Neural progenitor cell (in vitro differentiated cells): ENCODE measurements around the gene SEC16A.

Experiments
- EZH2 ChIP-seq: fragments of 200-600 bp; sonication (generic); IDR thresholded peaks from 2 replicates; pipeline ENCODE4 v1.6.1; 2017; ENCODE audit warnings: antibody characterized with exemption, mild to moderate bottlenecking, moderate library complexity
- EZH2phosphoT487 ChIP-seq: fragments of 200-600 bp; sonication (generic); IDR thresholded peaks from 2 replicates; pipeline ENCODE4 v1.6.1; 2017; ENCODE audit warnings: antibody characterized with exemption
- TF ChIP-seq, protein P1 (sequence below): fragments of 200-600 bp; sonication (generic); IDR thresholded peaks from 2 replicates; pipeline ENCODE4 v1.5.1; 2017; ENCODE audit warnings: antibody characterized with exemption, mild to moderate bottlenecking

DNA sequence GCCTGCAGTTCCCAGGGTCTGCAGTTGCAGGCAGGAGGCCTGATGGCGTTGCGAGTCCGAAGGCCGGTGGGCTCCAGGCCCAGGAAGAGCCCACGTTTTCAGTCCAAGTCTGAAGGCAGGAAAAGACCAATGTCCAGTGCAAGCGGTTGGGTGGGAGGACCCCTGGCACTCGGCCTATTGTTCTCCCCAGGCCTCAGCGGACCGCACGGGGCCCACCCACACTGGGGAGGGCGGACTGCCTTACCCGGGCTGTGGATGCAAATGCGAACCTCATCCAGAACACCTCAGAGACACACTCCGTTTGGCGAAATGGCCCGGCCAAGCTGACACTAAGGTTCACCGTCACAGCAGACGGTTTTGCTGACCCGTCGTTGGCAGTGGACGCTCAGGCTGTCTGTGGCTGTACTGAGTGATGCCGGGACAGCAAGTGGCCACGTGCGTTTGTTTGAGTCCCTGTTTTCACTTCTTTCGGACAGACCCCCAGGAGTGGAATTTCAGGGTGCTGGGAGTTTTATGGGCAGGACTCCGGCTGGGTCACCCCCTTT is 10.2 kb upstream of the SEC16A start:
- TF ChIP-seq, protein P1, sequence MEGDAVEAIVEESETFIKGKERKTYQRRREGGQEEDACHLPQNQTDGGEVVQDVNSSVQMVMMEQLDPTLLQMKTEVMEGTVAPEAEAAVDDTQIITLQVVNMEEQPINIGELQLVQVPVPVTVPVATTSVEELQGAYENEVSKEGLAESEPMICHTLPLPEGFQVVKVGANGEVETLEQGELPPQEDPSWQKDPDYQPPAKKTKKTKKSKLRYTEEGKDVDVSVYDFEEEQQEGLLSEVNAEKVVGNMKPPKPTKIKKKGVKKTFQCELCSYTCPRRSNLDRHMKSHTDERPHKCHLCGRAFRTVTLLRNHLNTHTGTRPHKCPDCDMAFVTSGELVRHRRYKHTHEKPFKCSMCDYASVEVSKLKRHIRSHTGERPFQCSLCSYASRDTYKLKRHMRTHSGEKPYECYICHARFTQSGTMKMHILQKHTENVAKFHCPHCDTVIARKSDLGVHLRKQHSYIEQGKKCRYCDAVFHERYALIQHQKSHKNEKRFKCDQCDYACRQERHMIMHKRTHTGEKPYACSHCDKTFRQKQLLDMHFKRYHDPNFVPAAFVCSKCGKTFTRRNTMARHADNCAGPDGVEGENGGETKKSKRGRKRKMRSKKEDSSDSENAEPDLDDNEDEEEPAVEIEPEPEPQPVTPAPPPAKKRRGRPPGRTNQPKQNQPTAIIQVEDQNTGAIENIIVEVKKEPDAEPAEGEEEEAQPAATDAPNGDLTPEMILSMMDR: no peak
- no peak for TF ChIP-seq EZH2
- no peak for TF ChIP-seq EZH2phosphoT487
